ENCODE data around the gene ATAD3B.

DNA sequence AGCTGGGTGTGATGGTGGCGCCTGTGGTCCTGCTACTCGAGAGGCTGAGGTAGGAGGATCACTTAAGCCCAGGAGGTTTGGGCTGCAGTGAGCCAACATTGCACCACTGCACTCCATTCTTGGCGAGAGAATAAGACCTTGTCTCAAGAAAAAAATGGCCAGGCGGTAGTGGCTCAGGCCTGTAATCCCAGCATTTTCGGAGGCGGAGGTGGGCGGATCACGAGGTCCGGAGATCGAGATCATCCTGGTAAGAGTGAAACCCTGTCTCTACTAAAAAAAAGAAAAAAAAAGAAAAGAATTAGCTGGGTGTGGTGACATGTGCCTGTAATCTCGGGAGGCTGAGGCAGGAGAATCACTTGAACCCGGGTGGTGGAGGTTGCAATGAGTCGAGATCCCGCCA, 11.3 kb downstream of the ATAD3B start:
- TF ChIP-seq, protein P1, sequence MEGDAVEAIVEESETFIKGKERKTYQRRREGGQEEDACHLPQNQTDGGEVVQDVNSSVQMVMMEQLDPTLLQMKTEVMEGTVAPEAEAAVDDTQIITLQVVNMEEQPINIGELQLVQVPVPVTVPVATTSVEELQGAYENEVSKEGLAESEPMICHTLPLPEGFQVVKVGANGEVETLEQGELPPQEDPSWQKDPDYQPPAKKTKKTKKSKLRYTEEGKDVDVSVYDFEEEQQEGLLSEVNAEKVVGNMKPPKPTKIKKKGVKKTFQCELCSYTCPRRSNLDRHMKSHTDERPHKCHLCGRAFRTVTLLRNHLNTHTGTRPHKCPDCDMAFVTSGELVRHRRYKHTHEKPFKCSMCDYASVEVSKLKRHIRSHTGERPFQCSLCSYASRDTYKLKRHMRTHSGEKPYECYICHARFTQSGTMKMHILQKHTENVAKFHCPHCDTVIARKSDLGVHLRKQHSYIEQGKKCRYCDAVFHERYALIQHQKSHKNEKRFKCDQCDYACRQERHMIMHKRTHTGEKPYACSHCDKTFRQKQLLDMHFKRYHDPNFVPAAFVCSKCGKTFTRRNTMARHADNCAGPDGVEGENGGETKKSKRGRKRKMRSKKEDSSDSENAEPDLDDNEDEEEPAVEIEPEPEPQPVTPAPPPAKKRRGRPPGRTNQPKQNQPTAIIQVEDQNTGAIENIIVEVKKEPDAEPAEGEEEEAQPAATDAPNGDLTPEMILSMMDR (IDR thresholded peaks at IDR 0.05; ENCODE audit: insufficient read depth, low read length) = no peak
- TF ChIP-seq, protein P2, sequence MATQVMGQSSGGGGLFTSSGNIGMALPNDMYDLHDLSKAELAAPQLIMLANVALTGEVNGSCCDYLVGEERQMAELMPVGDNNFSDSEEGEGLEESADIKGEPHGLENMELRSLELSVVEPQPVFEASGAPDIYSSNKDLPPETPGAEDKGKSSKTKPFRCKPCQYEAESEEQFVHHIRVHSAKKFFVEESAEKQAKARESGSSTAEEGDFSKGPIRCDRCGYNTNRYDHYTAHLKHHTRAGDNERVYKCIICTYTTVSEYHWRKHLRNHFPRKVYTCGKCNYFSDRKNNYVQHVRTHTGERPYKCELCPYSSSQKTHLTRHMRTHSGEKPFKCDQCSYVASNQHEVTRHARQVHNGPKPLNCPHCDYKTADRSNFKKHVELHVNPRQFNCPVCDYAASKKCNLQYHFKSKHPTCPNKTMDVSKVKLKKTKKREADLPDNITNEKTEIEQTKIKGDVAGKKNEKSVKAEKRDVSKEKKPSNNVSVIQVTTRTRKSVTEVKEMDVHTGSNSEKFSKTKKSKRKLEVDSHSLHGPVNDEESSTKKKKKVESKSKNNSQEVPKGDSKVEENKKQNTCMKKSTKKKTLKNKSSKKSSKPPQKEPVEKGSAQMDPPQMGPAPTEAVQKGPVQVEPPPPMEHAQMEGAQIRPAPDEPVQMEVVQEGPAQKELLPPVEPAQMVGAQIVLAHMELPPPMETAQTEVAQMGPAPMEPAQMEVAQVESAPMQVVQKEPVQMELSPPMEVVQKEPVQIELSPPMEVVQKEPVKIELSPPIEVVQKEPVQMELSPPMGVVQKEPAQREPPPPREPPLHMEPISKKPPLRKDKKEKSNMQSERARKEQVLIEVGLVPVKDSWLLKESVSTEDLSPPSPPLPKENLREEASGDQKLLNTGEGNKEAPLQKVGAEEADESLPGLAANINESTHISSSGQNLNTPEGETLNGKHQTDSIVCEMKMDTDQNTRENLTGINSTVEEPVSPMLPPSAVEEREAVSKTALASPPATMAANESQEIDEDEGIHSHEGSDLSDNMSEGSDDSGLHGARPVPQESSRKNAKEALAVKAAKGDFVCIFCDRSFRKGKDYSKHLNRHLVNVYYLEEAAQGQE (IDR thresholded peaks at IDR 0.05; ENCODE audit: insufficient replicate concordance, low read depth) = no peak
- no peak for TF ChIP-seq POLR2AphosphoS5 (IDR thresholded peaks at IDR 0.05; ENCODE audit: low read depth)
- no peak for TF ChIP-seq GABPA (IDR thresholded peaks at IDR 0.05; ENCODE audit: low read depth)
